Activated CD4-positive, CD25-positive, alpha-beta regulatory T cell treated with anti-CD3 and anti-CD28 coated beads, Interleukin-2, amount 50 U/mL, for 16 hours (primary cell): Measurements from ENCODE around the gene TMEM109.
A peak's percentile ranks its signal among the peaks of the same experiment; 100 is the strongest.
"Not testable (repeated sequence)": the region's sequence is repeated elsewhere in the genome, so short reads cannot be mapped to it uniquely, and the experiment has no call there.

Experiments used
- DNase-seq: peaks from one replicate; pipeline ENCODE4 v3.0.0-alpha.2; 2020; ENCODE audit warnings: low read depth, low spot score

The TMEM109 gene

DNA sequence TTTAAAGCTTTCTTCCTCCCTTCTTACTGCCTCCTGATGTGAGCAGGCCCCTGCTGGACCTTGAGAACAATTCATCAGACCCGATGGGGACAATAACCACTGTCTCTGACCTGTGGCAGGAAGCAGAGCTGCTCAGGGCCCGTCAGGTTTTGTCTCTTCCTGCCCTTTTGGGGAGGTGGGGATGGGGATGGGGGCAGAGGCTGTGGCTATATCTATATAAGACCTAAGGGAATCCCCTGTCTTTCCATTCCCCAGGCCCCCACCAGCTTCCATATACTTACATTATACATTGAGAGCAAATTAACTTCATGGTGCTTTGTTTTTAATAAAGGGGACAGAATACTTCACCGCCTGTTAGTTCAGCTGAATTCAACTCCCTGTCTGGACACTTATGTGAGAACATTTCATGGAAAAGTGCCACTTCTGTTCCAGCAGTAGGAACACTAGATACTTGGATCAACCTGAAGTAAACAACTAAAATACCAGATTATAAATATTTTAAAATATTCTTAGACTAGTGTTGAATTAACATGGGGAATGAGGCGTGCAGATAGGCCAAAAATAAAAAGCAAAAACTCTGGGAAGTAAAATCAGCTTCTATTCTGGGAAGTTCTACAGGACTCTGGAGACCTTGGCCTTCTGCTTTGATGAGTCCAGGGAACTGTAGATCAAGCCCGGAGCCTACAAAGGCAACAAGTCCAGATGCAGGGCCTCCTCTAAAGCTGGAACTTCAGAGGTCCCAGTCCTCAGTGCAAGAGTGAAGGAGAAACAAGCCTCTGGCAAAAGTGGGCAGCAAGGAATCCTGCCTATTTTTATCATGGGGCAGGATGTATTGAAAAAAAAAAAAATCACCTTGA is 35.5 kb upstream of the TMEM109 start:
- no peak for DNase-seq

DNA sequence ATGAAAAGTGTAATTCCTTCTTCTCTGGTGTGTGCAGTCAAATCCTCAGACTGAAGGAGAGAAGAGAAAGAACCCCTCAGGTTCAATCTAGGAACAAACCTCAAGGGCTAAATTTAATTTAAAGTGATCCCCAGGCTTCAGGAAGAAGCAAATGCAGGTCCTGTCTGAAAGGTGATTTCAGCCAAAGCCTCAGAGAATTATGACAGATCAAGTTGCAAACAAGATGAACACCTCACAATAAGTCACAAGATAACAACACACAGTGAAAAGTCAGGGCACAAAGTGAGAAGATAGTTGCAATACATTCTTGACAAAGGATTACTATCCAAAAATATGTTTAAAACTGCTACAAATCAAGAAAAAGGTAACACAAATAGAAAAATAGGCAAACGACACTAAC is 34.9 kb upstream of the TMEM109 start:
- no peak for DNase-seq

DNA sequence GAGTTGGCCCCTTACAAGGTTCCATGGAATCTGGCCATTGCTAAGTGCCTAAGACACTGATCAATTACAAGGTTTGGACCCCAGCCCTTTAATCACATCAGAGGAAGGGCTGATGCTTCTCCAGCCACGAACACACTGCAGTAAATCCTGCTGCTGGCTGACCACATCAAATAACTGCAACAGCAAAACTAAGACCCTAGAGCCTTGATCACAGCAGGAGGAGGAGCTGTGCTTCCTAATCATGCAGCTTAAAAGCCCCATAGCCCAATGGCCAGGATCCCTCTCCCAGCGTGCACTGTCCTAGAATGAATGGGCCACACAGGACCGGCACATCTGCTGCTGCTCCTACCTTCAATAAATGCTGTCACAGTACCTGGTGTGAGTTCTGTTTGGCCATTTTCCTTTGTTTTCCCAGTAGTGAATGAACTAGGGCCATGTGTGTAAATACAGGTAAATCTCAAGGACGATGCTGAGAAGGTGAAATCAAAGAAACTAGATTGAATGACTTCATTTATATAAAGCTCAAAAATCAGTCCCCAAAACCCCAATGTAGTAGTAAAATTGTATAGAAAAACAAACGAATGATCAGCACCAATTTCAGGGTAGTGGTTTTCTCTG is 33.9 kb upstream of the TMEM109 start:
- no peak for DNase-seq

- DNase-seq: no peak
Observed at GRCh38 chr11:60880643-60881282, 33.2 kb upstream of the TMEM109 start.

DNA sequence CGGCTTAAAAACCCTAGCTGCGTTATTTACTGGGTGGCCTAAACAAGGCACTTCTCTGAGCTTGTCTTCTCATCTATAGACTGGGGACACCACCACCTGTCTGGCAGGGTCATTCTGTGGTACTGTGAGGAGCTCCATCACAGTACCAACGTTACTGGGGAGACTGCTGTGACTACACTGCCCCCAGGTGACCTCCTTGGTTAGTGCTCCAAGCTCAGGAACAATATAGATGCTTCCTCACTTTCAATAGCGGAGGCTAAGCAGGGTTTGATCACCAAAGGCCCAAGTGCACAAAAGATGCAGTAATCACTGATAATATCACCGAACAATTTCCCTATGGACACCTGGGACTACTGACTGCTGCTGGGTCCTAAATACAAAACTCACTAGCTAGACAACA is 26.4 kb upstream of the TMEM109 start:
- DNase-seq: no peak

DNA sequence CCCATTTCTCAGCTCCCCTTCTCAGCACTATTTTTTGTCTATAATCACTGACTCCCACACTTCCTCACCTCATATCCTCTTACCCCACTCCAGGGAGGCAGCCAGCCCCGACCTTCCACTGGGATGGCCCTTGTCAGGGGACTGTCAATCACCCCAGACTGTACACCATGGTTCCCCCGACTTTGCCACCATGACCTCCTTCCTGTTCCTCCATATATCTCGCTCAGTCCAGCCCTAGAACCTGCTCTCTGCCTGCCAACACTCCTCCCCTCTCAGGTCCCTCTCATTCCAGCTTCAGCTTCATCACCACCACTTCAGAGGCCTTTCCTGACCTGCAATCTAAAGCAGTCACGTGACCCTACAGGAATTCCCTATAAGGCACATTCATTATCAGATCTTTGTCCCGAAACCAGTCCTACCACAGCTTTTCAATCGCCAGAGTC is 24.1 kb upstream of the TMEM109 start:
- DNase-seq: no peak

- no peak for DNase-seq
Observed at GRCh38 chr11:60890696-60891095, 23.3 kb upstream of the TMEM109 start.

DNA sequence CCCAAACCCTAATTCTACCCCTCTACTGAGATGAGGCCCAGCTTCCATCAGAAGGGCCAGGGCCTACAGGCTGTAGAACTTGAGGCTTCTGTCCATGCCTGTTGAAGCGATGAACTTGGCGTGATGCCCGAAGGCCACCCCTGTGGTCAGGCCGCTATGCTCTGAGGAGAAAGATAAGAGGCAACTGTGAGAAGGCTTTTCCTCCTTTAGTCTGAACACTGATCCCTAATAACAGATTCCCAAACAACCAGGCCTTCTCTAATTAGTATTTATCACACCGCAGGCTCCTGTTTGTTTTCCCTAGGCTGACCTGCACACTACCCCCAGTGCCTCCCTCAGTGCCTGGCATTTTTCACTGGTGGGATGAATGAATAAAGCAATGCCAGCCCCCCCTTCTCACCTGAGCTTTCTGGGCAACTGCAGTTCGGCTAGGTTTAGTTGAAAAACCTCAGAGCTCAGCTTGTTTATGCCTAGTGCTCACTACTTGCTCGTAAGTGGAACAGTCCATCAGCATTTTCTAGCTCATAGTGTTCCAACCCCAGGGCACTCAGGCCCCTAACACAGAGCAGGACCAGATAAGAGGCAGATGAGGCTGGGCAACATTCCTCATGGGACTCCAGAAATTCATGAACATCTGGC is 22.7 kb upstream of the TMEM109 start:
- no peak for DNase-seq

DNA sequence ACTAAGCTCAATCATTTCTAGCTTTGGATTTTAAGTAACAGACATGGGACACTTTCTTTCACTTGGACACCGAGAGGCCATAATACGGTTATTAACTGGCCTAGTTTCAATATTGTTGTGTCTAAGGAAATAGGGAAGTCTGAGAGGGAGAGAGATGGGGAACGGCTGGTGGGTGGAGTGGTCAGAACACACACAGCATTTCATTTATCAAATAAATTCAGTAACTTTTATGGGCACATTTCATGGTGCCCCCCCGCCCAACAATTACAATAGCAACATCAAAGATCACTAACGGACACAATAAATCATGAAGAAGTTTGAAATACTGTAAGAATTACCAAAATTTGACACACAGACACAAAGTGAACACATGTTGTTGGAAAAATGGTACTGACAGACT is 18.3 kb upstream of the TMEM109 start:
- DNase-seq: no peak

GRCh38 chr11:60897496-60897895 is 16.5 kb upstream of the TMEM109 start:
- no peak for DNase-seq

DNA sequence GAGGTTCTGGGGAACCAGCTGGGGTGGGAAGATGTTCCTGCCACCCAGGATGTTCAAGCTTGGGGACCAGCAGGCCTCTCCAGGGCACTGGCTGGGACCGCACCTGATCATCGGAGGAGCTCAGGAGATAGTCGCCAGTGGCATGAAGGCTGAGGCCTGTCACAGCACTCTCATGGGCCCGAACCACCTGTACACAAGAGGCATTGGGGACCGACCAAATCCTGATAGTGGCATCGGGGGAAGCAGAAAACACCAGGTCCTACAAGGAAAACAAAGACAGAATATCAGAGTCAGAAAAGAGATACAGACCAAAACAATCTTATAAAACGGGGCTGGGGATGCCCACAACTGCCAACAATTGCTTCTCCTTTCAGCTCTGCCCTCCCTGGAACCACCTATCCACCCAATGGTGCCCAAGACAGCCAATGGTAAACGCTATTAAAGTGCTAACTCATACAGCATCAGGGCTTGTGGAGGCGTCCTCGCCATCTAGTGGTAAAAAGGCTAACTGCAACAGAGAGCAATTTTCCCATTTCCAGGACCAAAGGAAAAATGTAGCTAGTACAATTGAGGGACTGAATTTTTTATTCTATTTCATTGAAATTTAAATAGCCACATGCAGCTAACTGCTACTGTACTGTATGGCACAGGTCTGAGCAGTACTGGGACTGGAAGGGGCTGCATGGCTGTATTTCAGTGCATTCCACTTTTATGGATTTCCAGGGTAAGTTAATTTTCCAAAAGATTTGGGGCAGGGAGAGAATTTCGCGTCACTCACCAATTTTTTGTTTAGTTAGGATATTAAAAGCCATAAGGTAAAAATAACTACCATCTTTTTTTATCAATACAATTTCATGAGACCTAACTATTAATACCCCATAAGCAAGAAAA is 14.7 kb upstream of the TMEM109 start:
- no peak for DNase-seq

DNA sequence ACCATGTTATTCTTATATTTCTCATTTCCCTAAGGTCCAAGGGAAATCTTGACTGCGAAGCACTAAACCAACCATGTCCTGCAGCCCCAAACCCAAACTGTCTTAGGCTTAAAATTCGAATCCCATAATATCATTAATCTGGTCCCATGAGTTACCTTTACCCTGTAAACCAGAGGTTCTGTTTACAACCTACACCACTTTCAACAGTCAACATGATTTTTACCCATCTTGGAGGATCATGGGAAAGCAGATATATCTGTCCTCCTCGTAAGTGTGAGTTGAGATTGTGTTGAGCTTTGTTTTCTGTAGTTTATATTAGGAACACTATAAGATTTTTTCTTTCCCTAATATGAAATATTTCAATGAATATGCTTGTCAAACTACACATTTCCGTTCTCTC is 14.0 kb upstream of the TMEM109 start:
- DNase-seq: no peak

DNA sequence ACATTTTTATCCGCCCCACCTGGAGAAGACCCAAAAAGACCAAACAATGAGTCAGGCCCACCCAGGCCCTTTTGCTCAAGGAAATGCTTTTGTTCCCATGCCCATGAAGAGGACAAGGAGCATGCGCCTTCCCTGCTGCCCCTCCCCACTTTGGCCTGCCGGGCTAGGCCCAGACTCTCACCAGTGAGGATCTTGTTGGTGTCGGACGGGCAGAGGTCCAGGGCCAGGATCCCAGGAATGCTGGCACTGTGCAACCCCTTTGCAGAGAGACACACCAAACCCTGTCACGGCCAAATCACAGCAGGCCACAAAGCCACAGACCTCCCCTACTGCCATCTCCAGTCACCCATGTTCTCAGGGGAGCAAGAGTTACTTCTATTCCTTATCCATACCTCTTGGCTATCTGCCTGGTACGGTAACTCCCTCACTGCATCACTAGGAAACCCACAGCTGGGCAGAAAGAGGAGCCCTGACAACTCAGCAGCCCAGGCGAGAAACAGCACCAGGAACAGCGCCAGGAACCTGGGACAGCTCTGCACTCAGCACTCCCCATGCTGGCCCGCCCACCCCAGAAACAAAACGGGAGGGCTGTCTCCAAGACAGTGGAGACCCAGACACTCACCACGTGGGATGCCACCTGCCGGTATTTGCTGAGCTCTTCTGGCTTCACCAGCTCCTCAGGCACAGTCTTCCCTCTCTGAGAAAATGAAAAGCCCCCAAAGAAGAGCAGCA is 13.1 kb upstream of the TMEM109 start:
- no peak for DNase-seq

- no peak for DNase-seq
Observed at GRCh38 chr11:60902625-60903024, 11.3 kb upstream of the TMEM109 start.

DNA sequence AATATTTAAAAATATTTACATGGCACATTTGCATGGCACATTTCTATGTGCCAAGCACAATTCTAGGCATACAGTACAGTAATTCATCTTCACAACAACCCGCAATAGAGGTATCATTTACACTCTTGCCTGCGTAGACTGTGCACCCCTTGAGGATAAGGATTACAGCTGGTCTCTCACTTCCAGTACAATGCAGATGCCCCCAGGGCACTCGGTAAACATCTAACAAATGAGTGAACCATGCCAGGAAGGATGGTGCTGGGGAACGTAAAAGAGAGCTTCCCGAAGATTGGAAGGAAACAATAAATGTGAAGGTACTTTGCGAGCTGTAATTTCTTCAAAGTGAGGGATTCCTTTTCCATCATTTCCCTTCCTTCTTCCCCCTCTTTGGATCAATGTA is 8.9 kb upstream of the TMEM109 start:
- no peak for DNase-seq

GRCh38 chr11:60905551-60906113 is 8.3 kb upstream of the TMEM109 start:
- no peak for DNase-seq

- DNase-seq: peak; percentile 98
Observed at GRCh38 chr11:60906132-60906972, 7.6 kb upstream of the TMEM109 start, which contains the start of gene PRPF19. PRPF19 (minus strand) TSS chr11:60906585; CDS start chr11:60906382, 203 bp downstream.

- DNase-seq: no peak
Observed at GRCh38 chr11:60908803-60909202, 5.2 kb upstream of the TMEM109 start.

DNA sequence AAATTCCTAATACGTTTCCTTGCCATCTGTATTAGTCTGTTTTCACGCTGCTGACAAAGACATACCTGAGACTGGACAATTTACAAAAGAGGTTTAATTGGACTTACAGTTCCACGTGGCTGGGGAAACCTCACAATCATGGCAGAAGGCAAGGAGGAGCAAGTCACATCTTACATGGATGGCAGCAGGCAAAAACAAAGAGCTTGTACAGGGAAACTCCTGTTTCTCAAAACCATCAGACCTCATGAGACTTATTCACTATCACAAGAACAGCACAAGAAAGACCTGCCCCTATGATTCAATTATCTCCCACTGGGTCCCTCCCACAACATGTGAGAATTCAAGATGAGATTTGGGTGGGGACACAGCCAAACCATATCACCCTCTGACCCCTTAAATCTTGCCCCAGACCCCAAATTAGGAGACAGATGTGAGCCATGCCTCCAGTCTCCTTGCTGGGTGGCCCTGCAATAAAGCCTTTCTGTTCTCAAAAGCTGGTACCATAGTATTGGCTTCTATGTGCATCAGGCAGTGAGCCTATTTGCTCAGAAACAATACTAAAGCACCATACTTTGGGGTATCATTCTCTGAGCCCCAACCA is 4.2 kb upstream of the TMEM109 start:
- DNase-seq: not testable (repeated sequence)
